Measurements from ENCODE around the gene CBFA2T3. TPM values are rescaled to one million over a fixed set of nuclear protein-coding genes. Genes with fewer than 3 reads are reported as not detected.

The CBFA2T3 gene
- polyA plus RNA-seq, 3 donors: 5.3 to 32.2 (median 6.2) TPM

GRCh38 chr16:88862968-88863367, 114.0 kb downstream of the CBFA2T3 start:
- peaks cover 0 to 5% (median 2%) of the 10 kb centered on the region in 3 donors for H3K27me3 Mint-ChIP-seq (ENCODE audit: low read depth in 3 of 3)
- WGBS (ENCODE audit: insufficient coverage): 100% methylated on average over 4 of the region's 25 CpGs

DNA sequence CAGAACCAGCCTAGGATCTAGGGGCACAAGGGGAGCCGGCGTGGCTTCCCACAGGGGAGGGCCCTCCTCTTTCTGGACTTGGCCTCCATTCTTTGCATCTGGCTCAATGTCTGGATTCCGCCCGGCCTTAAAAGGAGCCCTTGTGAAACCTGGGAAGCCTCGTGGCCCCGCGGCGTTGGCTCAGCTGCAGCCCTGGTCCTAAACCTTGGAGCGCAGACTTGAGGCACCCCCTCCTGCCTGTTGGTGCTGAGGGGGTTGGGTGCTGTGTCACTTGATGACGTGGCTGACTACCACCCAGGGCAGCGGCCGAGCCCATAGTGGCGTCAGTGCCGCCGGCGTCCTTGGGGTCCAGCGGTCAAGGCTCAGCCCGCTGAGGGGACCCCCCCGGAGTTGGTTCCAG, 115.6 kb downstream of the CBFA2T3 start:
- Mint-ChIP-seq H3K27ac (no peak overlapping the region), H3K9me3 (peaks cover 0 to 2% (median 0%) of the 10 kb centered on the region in 7 donors), H3K4me1 (peaks cover 18% of the 10 kb centered on the region), H3K27me3 (ENCODE audit: low read depth in 3 of 3) (peaks cover 0 to 2% (median 1%) of the 10 kb centered on the region in 3 donors), H3K36me3 (peaks cover 40 to 49% of the 10 kb centered on the region in 2 donors), H3K4me3 (no peak overlapping the region)
- Histone ChIP-seq H3K9ac (ENCODE audit: insufficient read depth, low read length, poor library complexity, severe bottlenecking) (no peak overlapping the region), H3K4me3 (replicated peaks in 1 of 3; ENCODE audit: low read depth in 2 of 3, low read length in 3 of 3) (no peak overlapping the region), H3K4me2 (replicated peaks; ENCODE audit: extremely low read depth, low read length, poor library complexity, severe bottlenecking) (no peak overlapping the region), H2AFZ (ENCODE audit: insufficient read depth, low read depth, low read length, poor library complexity, severe bottlenecking) (no peak overlapping the region), H4K20me1 (ENCODE audit: insufficient read depth, low read length) (peaks cover 15% of the 10 kb centered on the region), H3K27ac (ENCODE audit: low read depth in 1 of 2, low read length in 2 of 2) (no peak overlapping the region), H3K36me3 (replicated peaks in 1 of 2; ENCODE audit: control insufficient read depth in 1 of 2, insufficient read depth in 2 of 2, low read length in 2 of 2) (peaks cover 37 to 44% of the 10 kb centered on the region in 2 donors), H3K79me2 (ENCODE audit: insufficient read depth, low read length) (peaks cover 17% of the 10 kb centered on the region), H3K4me1 (ENCODE audit: control insufficient read depth in 1 of 2, insufficient read depth in 2 of 2, low read length in 2 of 2) (peaks cover 8 to 15% of the 10 kb centered on the region in 2 donors), H3K9me3 (replicated peaks in 1 of 2; ENCODE audit: control insufficient read depth in 1 of 2, insufficient read depth in 1 of 2, low read length in 2 of 2) (no peaks in the 10 kb centered on the region), H3K27me3 (ENCODE audit: control insufficient read depth in 2 of 2, insufficient read depth in 2 of 2, low read length in 2 of 2) (no peaks in the 10 kb centered on the region)
- DNase-seq: no peak
- TF ChIP-seq, protein P1, sequence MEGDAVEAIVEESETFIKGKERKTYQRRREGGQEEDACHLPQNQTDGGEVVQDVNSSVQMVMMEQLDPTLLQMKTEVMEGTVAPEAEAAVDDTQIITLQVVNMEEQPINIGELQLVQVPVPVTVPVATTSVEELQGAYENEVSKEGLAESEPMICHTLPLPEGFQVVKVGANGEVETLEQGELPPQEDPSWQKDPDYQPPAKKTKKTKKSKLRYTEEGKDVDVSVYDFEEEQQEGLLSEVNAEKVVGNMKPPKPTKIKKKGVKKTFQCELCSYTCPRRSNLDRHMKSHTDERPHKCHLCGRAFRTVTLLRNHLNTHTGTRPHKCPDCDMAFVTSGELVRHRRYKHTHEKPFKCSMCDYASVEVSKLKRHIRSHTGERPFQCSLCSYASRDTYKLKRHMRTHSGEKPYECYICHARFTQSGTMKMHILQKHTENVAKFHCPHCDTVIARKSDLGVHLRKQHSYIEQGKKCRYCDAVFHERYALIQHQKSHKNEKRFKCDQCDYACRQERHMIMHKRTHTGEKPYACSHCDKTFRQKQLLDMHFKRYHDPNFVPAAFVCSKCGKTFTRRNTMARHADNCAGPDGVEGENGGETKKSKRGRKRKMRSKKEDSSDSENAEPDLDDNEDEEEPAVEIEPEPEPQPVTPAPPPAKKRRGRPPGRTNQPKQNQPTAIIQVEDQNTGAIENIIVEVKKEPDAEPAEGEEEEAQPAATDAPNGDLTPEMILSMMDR (IDR thresholded peaks at IDR 0.05): no peak
- 95% methylated on average over 19 of the region's 19 CpGs for WGBS (ENCODE audit: insufficient coverage)
- intact Hi-C loops (cut with micrococcal nuclease): loop anchor here in 1 of 2 donors (5.0 kb wide), 1 partner anchor 124 kb away; no protein-coding TSS in a partner anchor

More at GRCh38 chr16:88862968-88863367, 114.0 kb downstream of the CBFA2T3 start:
- Histone ChIP-seq H2AFZ (ENCODE audit: insufficient read depth, low read depth, low read length, poor library complexity, severe bottlenecking) (no peak overlapping the region), H3K4me3 (replicated peaks in 1 of 3; ENCODE audit: low read depth in 2 of 3, low read length in 3 of 3) (no peak overlapping the region), H3K9ac (ENCODE audit: insufficient read depth, low read length, poor library complexity, severe bottlenecking) (no peak overlapping the region), H3K4me2 (replicated peaks; ENCODE audit: extremely low read depth, low read length, poor library complexity, severe bottlenecking) (no peak overlapping the region), H3K36me3 (replicated peaks in 1 of 2; ENCODE audit: control insufficient read depth in 1 of 2, insufficient read depth in 2 of 2, low read length in 2 of 2) (peaks cover 37 to 44% of the 10 kb centered on the region in 2 donors), H4K20me1 (ENCODE audit: insufficient read depth, low read length) (peaks cover 12% of the 10 kb centered on the region), H3K27me3 (ENCODE audit: control insufficient read depth in 2 of 2, insufficient read depth in 2 of 2, low read length in 2 of 2) (no peaks in the 10 kb centered on the region), H3K4me1 (ENCODE audit: control insufficient read depth in 1 of 2, insufficient read depth in 2 of 2, low read length in 2 of 2) (peaks cover 3 to 6% of the 10 kb centered on the region in 2 donors), H3K79me2 (ENCODE audit: insufficient read depth, low read length) (peaks cover 7% of the 10 kb centered on the region), H3K9me3 (replicated peaks in 1 of 2; ENCODE audit: control insufficient read depth in 1 of 2, insufficient read depth in 1 of 2, low read length in 2 of 2) (no peaks in the 10 kb centered on the region), H3K27ac (ENCODE audit: low read depth in 1 of 2, low read length in 2 of 2) (no peak overlapping the region)
- intact Hi-C loops (cut with micrococcal nuclease): loop anchor here in 1 of 2 donors (5.0 kb wide), 1 partner anchor 126 kb away; no protein-coding TSS in a partner anchor
- peaks cover 40 to 49% of the 10 kb centered on the region in 2 donors for H3K36me3 Mint-ChIP-seq
- H3K4me3 Mint-ChIP-seq: no peak overlapping the region
- no peaks in the 10 kb centered on the region for H3K9me3 Mint-ChIP-seq
- no peak for DNase-seq
- no peak overlapping the region for H3K27ac Mint-ChIP-seq
- H3K4me1 Mint-ChIP-seq: peaks cover 13% of the 10 kb centered on the region
- TF ChIP-seq, protein P1 (IDR thresholded peaks at IDR 0.05): no peak

Data from CD14-positive monocyte (primary cell).